Fibroblast of pulmonary artery (primary cell): Measurements from ENCODE around the gene SULT6B1.

Source experiments
- DNase-seq: peaks from one replicate; pipeline ENCODE4 v3.0.0-alpha.2; 2010; ENCODE audit warnings: low read depth
- H3K4me3 ChIP-seq: replicated peaks from 2 replicates; pipeline ENCODE4 v1.5.1; 2011; ENCODE audit warnings: low read depth, mild to moderate bottlenecking, control low read depth, low read length, moderate library complexity
- CTCF ChIP-seq: IDR thresholded peaks from 2 replicates; pipeline ENCODE4 v1.5.1; 2011; ENCODE audit warnings: mild to moderate bottlenecking, control low read depth, low read length, inconsistent platforms; ENCODE audit errors: missing control alignments

SULT6B1 gene

GRCh38 chr2:37180006-37180639 lies 8.3 kb downstream of the SULT6B1 start:
- TF ChIP-seq CTCF: no peak
- H3K4me3 ChIP-seq: no peak overlapping the region
- no peak for DNase-seq

GRCh38 chr2:37173741-37174140 lies 14.7 kb downstream of the SULT6B1 start:
- TF ChIP-seq CTCF: no peak
- DNase-seq: no peak

GRCh38 chr2:37171624-37171950 lies 16.9 kb downstream of the SULT6B1 start:
- no peak for DNase-seq
- no peak overlapping the region for H3K4me3 ChIP-seq
- TF ChIP-seq CTCF: no peak

More at GRCh38 chr2:37173741-37174140, 14.7 kb downstream of the SULT6B1 start:
- no peak overlapping the region for H3K4me3 ChIP-seq

GRCh38 chr2:37168217-37168981 lies 20.1 kb downstream of the SULT6B1 start:
- peak; percentile 73 for TF ChIP-seq CTCF
- DNase-seq: peak; percentile 62
- no peak overlapping the region for H3K4me3 ChIP-seq

- peak; percentile 12 for DNase-seq
- no peak overlapping the region for H3K4me3 ChIP-seq
- no peak for TF ChIP-seq CTCF
Measured at GRCh38 chr2:37167636-37168180, 20.8 kb downstream of the SULT6B1 start.

- no peak for TF ChIP-seq CTCF
- DNase-seq: no peak
- H3K4me3 ChIP-seq: no peak overlapping the region
Measured at GRCh38 chr2:37164757-37165156, 23.7 kb downstream of the SULT6B1 start.
